GM21447 (cell line): Measurements from ENCODE around the gene AMMECR1L.
"Not testable (repeated sequence)": the region's sequence is repeated elsewhere in the genome, so short reads cannot be mapped to it uniquely, and the experiment has no call there.

ENCODE experiments used
- ATAC-seq: cut with Tn5 transposase; IDR thresholded peaks from one replicate; pipeline ENCODE4 v1.9.1; 2021; ENCODE audit not compliant: unreplicated experiment

Gene AMMECR1L

GRCh38 chr2:127885780-127886592, at the start of gene AMMECR1L:
Gene AMMECR1L (minus strand): TSS chr2:127885956. CDS start chr2:127874234, 11,722 bp downstream.
- ATAC-seq, result peak; percentile 93

- no peak for ATAC-seq
Measured at GRCh38 chr2:127935337-127935736, 49.6 kb upstream of the AMMECR1L start.

GRCh38 chr2:127932199-127932876, 46.6 kb upstream of the AMMECR1L start:
- no peak for ATAC-seq

- no peak for ATAC-seq
Measured at GRCh38 chr2:127929449-127929848, 43.7 kb upstream of the AMMECR1L start.

- ATAC-seq, result no peak
Measured at GRCh38 chr2:127927384-127927783, 41.6 kb upstream of the AMMECR1L start.

GRCh38 chr2:127917916-127918315, 32.2 kb upstream of the AMMECR1L start:
- ATAC-seq, result no peak

- no peak for ATAC-seq
Measured at GRCh38 chr2:127913808-127914457, 28.2 kb upstream of the AMMECR1L start.

GRCh38 chr2:127911737-127912136, 26.0 kb upstream of the AMMECR1L start:
- no peak for ATAC-seq

GRCh38 chr2:127910415-127910814, 24.7 kb upstream of the AMMECR1L start:
- ATAC-seq, result no peak

- ATAC-seq, result no peak
Measured at GRCh38 chr2:127909019-127909418, 23.3 kb upstream of the AMMECR1L start.

- not testable (repeated sequence) for ATAC-seq
Measured at GRCh38 chr2:127907733-127908400, 22.1 kb upstream of the AMMECR1L start.

GRCh38 chr2:127906206-127906926, 20.6 kb upstream of the AMMECR1L start:
- ATAC-seq, result no peak

GRCh38 chr2:127901339-127902056, 15.7 kb upstream of the AMMECR1L start:
- ATAC-seq, result no peak

GRCh38 chr2:127897531-127898211, 11.9 kb upstream of the AMMECR1L start:
- ATAC-seq, result no peak

- no peak for ATAC-seq
Measured at GRCh38 chr2:127893494-127893893, 7.7 kb upstream of the AMMECR1L start.

GRCh38 chr2:127893033-127893432, 7.3 kb upstream of the AMMECR1L start:
- ATAC-seq, result no peak

- no peak for ATAC-seq
Measured at GRCh38 chr2:127891811-127892210, 6.1 kb upstream of the AMMECR1L start.

- not testable (repeated sequence) for ATAC-seq
Measured at GRCh38 chr2:127890756-127891155, 5.0 kb upstream of the AMMECR1L start.

- ATAC-seq, result no peak
Measured at GRCh38 chr2:127888772-127889171, 3.0 kb upstream of the AMMECR1L start.
